ENCODE results near the gene DNLZ. TPM values are rescaled to one million over a fixed set of nuclear protein-coding genes. Genes with fewer than 3 reads are reported as not detected.

DNLZ gene
- total RNA-seq, 4 donors from 2014 or later: 16.5 to 36.7 (median 19.8) TPM

DNA sequence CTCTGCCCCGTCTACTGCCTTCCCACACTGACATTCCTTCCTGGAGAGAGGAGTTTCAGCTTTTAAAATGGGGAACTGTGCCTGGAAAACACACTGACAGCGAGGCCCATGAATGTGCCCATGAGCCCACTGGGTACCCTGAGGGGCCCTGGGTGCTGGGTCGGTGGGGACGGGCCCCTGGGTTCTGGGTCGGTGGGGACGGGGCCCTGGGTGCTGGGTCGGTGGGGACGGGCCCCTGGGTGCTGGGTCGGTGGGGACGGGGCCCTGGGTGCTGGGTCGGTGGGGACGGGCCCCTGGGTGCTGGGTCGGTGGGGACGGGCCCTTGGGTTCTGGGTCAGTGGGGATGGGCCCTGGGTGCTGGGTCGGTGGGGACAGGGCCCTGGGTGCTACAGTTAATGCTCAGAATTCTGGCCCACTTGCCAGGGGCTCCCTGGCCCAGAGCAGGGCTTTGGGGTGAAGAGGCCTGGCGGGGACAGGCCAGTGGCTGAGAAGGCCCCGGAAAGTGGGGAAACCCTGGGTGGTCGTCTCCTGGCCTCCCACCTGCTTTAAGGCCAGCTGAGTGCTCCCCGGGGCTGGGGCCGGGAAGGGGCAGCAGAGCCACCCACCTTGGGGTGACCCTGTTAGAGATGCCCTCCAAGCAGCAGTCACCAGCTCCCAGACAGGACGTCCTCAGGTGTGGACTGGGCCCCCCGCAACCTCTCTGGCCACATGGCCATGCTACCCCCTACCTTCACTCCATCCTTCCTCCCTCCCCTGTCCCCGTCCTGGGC is 33.7 kb downstream of the DNLZ start:
- TF ChIP-seq, protein P1, sequence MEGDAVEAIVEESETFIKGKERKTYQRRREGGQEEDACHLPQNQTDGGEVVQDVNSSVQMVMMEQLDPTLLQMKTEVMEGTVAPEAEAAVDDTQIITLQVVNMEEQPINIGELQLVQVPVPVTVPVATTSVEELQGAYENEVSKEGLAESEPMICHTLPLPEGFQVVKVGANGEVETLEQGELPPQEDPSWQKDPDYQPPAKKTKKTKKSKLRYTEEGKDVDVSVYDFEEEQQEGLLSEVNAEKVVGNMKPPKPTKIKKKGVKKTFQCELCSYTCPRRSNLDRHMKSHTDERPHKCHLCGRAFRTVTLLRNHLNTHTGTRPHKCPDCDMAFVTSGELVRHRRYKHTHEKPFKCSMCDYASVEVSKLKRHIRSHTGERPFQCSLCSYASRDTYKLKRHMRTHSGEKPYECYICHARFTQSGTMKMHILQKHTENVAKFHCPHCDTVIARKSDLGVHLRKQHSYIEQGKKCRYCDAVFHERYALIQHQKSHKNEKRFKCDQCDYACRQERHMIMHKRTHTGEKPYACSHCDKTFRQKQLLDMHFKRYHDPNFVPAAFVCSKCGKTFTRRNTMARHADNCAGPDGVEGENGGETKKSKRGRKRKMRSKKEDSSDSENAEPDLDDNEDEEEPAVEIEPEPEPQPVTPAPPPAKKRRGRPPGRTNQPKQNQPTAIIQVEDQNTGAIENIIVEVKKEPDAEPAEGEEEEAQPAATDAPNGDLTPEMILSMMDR (IDR thresholded peaks at IDR 0.05): no peak
- no peak for ATAC-seq (ENCODE audit: low FRiP score)
- no peak for DNase-seq (ENCODE audit: low spot score)

DNA sequence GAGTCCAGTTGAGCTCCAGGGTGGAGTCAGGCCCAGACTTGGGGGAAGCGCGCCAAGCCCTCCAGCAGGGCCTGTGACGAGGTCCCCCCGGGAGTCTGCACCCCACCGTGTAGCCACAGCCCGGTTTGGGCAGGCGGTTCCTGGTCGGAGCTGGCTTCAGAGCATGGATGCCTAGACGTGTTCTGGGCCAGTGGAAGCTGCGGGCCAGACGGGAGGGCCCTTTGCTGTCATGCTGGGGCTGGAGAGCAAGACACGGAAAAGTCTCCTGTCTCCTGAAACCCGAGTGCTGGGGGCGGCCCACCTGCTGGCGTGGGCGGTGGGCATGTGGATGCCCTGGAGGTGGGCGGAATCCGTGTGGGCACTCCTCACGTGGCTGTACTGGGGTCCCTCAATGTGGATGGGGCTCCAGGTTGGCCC is 34.3 kb downstream of the DNLZ start:
- ATAC-seq (ENCODE audit: low FRiP score): no peak
- no peak for DNase-seq (ENCODE audit: low spot score)
- TF ChIP-seq, protein P1 (IDR thresholded peaks at IDR 0.05): no peak

- TF ChIP-seq, protein P1 (IDR thresholded peaks at IDR 0.05): no peak
- DNase-seq (ENCODE audit: low spot score) (no peak), ATAC-seq (ENCODE audit: low FRiP score) (no peak)
Measured at GRCh38 chr9:136328622-136329041, 34.9 kb downstream of the DNLZ start.

DNA sequence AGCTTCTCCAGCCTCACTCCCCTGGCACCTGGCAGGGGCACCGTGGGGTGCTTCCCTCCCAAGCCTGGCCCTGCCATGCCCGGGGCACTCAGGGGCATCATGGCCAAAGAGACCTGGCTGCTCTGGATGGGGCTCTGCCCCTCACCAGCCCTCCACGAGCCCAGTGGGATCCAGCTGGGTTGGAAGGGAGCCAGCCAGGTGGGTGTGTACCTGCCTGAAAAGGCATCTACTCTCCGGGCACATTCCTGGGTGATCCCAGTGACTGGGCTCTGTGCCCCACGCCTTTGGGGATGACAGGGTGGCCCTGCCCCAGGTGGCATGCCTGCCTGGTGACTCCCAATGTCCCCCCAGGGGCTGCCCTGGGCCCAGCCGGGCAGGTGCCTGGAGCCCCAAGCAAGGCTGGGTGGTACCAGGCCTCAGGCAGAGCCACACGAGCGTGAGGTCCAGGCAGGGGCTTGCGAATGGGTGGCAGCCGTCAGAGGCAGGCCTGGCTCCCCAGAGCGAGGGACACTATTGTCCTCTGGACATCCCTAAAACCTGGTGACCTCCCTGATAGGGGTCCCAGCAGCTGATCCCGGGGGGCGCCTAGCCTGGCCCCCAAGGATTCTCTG is 35.4 kb downstream of the DNLZ start:
- no peak for ATAC-seq (ENCODE audit: low FRiP score)
- TF ChIP-seq, protein P1 (IDR thresholded peaks at IDR 0.05): no peak

DNA sequence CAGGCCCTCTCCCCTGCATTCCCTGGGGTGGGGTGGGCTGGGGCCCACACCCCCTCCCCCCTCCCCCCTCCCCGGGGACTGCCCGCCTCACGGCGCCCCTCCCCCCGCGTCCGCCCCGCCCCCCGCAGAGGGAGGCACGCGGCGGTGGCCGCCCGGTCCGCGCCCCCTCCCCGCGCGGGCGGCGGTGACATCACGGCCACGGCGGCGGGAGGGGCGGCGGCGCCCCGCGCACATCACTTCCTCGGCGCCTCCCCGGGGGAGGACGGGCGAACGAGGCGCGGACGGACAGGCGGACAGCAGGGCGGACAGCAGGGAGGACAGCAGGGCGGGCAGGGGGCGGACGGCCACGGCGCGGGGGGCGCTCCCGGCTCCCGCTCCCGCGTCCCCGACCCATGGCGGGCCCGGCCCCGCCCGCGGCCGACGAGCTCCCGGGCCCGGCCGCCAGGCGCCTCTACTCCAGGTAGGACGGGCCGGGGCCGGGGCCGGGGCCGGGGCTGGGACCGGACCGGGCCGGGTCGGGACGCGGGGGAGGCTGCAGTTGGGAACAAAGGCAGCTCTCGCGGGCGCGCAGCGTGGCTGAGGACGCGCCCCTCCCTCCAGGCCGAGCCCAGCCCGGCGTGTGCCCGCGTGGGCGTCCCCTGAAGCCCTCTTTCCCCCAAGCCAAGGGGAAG is 36.1 kb downstream of the DNLZ start, which contains the start of gene GPSM1:
TSS of gene GPSM1 (plus strand) at position 236 of the 671 bp plus-strand sequence. CDS start at position 393, 157 bp downstream.
- DNase-seq (ENCODE audit: low spot score) (no peak), ATAC-seq (ENCODE audit: low FRiP score) (peak; percentile 44)
- TF ChIP-seq, protein P1 (IDR thresholded peaks at IDR 0.05): no peak

More for the DNA sequence above, 35.4 kb downstream of the DNLZ start:
- DNase-seq (ENCODE audit: low spot score): no peak

- no peak for ATAC-seq (ENCODE audit: low FRiP score)
- no peak for DNase-seq (ENCODE audit: low spot score)
- TF ChIP-seq, protein P1 (IDR thresholded peaks at IDR 0.05): no peak
Measured at GRCh38 chr9:136326761-136327303, 36.7 kb downstream of the DNLZ start.

Data from omental fat pad (tissue), 4 donors.